ENCODE measurements around the gene GLS. TPM values are rescaled to one million over a fixed set of nuclear protein-coding genes. Genes with fewer than 3 reads are reported as not detected.

Gene GLS
- total and polyA plus RNA-seq, 2 of the 13 experiments (the other 11 are each of a cell fraction or from before 2014, with no cell fraction given) = 78.6 to 183 TPM

- BruUV-seq (replicated peaks) = no TSS peak
- no peak for DNase-seq (ENCODE audit: low spot score)
- Histone ChIP-seq H3K27ac (ENCODE audit: extremely low read length, insufficient read depth, low read length) (no peak overlapping the region), H3K4me2 (ENCODE audit: low read depth, low read length) (no peak overlapping the region), H2AFZ (ENCODE audit: low read length) (no peak overlapping the region), H3K9ac (ENCODE audit: insufficient read depth, low read depth, low read length) (no peak overlapping the region), H3K4me3 (replicated peaks in 1 of 3; ENCODE audit: insufficient read depth in 1 of 3, low read depth in 2 of 3, low read length in 3 of 3) (no peak overlapping the region), H4K20me1 (ENCODE audit: insufficient read depth, low read length) (no peaks in the 10 kb centered on the region), H3K36me3 (replicated peaks in 1 of 2; ENCODE audit: control insufficient read depth in 1 of 2, insufficient read depth in 2 of 2, low read length in 2 of 2) (peaks cover 10 to 47% of the 10 kb centered on the region in 2 experiments; a peak in 4 of 5 replicates), H3K27me3 (ENCODE audit: control insufficient read depth in 1 of 2, insufficient read depth in 2 of 2, low read length in 2 of 2) (no peaks in the 10 kb centered on the region; a peak in 1 of 5 replicates), H3K9me3 (ENCODE audit: low read length) (no peaks in the 10 kb centered on the region), H3K79me2 (ENCODE audit: insufficient read depth, low read length) (peaks cover 17% of the 10 kb centered on the region), H3K4me1 (ENCODE audit: insufficient read depth, low read length) (peaks cover 29% of the 10 kb centered on the region)
- TF ChIP-seq ATF2 (CRISPR knock-in tag; IDR thresholded peaks at IDR 0.05) = no peak
- TF ChIP-seq, protein P1, sequence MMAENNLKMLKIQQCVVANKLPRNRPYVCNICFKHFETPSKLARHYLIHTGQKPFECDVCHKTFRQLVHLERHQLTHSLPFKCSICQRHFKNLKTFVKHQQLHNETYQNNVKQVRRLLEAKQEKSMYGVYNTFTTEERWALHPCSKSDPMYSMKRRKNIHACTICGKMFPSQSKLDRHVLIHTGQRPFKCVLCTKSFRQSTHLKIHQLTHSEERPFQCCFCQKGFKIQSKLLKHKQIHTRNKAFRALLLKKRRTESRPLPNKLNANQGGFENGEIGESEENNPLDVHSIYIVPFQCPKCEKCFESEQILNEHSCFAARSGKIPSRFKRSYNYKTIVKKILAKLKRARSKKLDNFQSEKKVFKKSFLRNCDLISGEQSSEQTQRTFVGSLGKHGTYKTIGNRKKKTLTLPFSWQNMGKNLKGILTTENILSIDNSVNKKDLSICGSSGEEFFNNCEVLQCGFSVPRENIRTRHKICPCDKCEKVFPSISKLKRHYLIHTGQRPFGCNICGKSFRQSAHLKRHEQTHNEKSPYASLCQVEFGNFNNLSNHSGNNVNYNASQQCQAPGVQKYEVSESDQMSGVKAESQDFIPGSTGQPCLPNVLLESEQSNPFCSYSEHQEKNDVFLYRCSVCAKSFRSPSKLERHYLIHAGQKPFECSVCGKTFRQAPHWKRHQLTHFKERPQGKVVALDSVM (CRISPR knock-in tag; IDR thresholded peaks at IDR 0.05) = peak; percentile 44; the same call in 1 of the 2 replicates
- TF ChIP-seq HOXA7 (CRISPR knock-in tag; IDR thresholded peaks at IDR 0.05) = no peak
- TF ChIP-seq ZNF329 (CRISPR knock-in tag; IDR thresholded peaks at IDR 0.05; ENCODE audit: low read depth) = no peak
- TF ChIP-seq, protein P2, sequence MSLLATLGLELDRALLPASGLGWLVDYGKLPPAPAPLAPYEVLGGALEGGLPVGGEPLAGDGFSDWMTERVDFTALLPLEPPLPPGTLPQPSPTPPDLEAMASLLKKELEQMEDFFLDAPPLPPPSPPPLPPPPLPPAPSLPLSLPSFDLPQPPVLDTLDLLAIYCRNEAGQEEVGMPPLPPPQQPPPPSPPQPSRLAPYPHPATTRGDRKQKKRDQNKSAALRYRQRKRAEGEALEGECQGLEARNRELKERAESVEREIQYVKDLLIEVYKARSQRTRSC (CRISPR knock-in tag; IDR thresholded peaks at IDR 0.05; ENCODE audit: low read depth) = no peak
- no peak for TF ChIP-seq LCORL (IDR thresholded peaks at IDR 0.05)
- TF ChIP-seq LCORL (CRISPR knock-in tag; IDR thresholded peaks at IDR 0.05) = no peak
- TF ChIP-seq, protein P3, sequence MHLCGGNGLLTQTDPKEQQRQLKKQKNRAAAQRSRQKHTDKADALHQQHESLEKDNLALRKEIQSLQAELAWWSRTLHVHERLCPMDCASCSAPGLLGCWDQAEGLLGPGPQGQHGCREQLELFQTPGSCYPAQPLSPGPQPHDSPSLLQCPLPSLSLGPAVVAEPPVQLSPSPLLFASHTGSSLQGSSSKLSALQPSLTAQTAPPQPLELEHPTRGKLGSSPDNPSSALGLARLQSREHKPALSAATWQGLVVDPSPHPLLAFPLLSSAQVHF (CRISPR knock-in tag; IDR thresholded peaks at IDR 0.05) = no peak
- ChIA-PET CTCF (ENCODE audit: low intra/inter-chr PET ratio, low total read pairs) (no interaction called here), POLR2A (interaction anchor here (1.2 to 1.9 kb wide), 2 partner anchors 9 to 10 kb away, joined by 4 to 10 read pairs; no protein-coding TSS in a partner anchor)
- in situ Hi-C loops (cut with HindIII; ENCODE audit: extremely low pct_ligation_motif_present, low pct_unique_long_range_greater_than_20kb) = no loop called here
- WGBS (ENCODE audit: low lambda C conversion rate) = 99% methylated on average over 14 of the region's 14 CpGs
- intact Hi-C loops (cut with micrococcal nuclease; ENCODE audit: unreplicated experiment) = loop anchor here (10.0 kb wide), 2 partner anchors 196 to 676 kb away; no protein-coding TSS in a partner anchor
- no peak for FAIRE-seq
- no peak for ATAC-seq
These were observed 130.6 kb downstream of the GLS start for GRCh38 chr2:191010887-191011885.

Data from HepG2 (cell line).